Measurements from ENCODE around the gene PYGO1.
"Not testable (repeated sequence)": the region's sequence is repeated elsewhere in the genome, so short reads cannot be mapped to it uniquely, and the experiment has no call there.

The PYGO1 gene

GRCh38 chr15:55588070-55588814 is at the start of gene PYGO1:
Gene PYGO1, minus strand, starts transcription at chr15:55588345. Its CDS starts 462 bp downstream, at chr15:55587883.
- peak; percentile 71 for DNase-seq

GRCh38 chr15:55637086-55637485 is 48.9 kb upstream of the PYGO1 start:
- no peak for DNase-seq

GRCh38 chr15:55633731-55634130 is 45.6 kb upstream of the PYGO1 start:
- no peak for DNase-seq

GRCh38 chr15:55632434-55632833 is 44.3 kb upstream of the PYGO1 start:
- DNase-seq = no peak

- DNase-seq = no peak
These were observed 42.7 kb upstream of the PYGO1 start for GRCh38 chr15:55630858-55631257.

- no peak for DNase-seq
These were observed 40.2 kb upstream of the PYGO1 start for GRCh38 chr15:55628369-55628730.

- peak; percentile 91 for DNase-seq
These were observed 39.7 kb upstream of the PYGO1 start for GRCh38 chr15:55627730-55628368.

- DNase-seq = no peak
These were observed 31.6 kb upstream of the PYGO1 start for GRCh38 chr15:55619783-55620182.

- DNase-seq = no peak
These were observed 30.2 kb upstream of the PYGO1 start for GRCh38 chr15:55618387-55618786.

GRCh38 chr15:55615445-55615844 is 27.3 kb upstream of the PYGO1 start:
- no peak for DNase-seq

GRCh38 chr15:55613727-55614126 is 25.6 kb upstream of the PYGO1 start:
- no peak for DNase-seq

- DNase-seq = no peak
These were observed 18.1 kb upstream of the PYGO1 start for GRCh38 chr15:55606214-55606613.

GRCh38 chr15:55601374-55601773 is 13.2 kb upstream of the PYGO1 start:
- no peak for DNase-seq

- no peak for DNase-seq
These were observed 11.3 kb upstream of the PYGO1 start for GRCh38 chr15:55599439-55599838.

GRCh38 chr15:55593019-55593418 is 4.9 kb upstream of the PYGO1 start:
- not testable (repeated sequence) for DNase-seq

- DNase-seq = no peak
These were observed 2.6 kb upstream of the PYGO1 start for GRCh38 chr15:55590788-55591187.

- no peak for DNase-seq
These were observed 1.1 kb upstream of the PYGO1 start for GRCh38 chr15:55589287-55589686.

- DNase-seq = no peak
These were observed 620 bp upstream of the PYGO1 start for GRCh38 chr15:55588815-55589115.

- DNase-seq = peak; percentile 48
These were observed 650 bp downstream of the PYGO1 start for GRCh38 chr15:55587321-55588069.

- DNase-seq = no peak
These were observed 1.3 kb downstream of the PYGO1 start for GRCh38 chr15:55586808-55587207.

- no peak for DNase-seq
These were observed 11.2 kb downstream of the PYGO1 start for GRCh38 chr15:55576943-55577342.

GRCh38 chr15:55574096-55574495 is 14.0 kb downstream of the PYGO1 start:
- DNase-seq = peak; percentile 33

- no peak for DNase-seq
These were observed 14.9 kb downstream of the PYGO1 start for GRCh38 chr15:55573224-55573623.
